ENCODE results near the gene PDE6G.

GRCh38 chr17:81640011-81640410, 16.3 kb downstream of the PDE6G start:
- no peak for TF ChIP-seq TAF1 (IDR thresholded peaks at IDR 0.05; ENCODE audit: low read depth)
- TF ChIP-seq YY1 (IDR thresholded peaks at IDR 0.05; ENCODE audit: low read depth), result no peak
